HepG2 (cell line): Measurements from ENCODE around the gene ABI3. TPM values are rescaled to one million over a fixed set of nuclear protein-coding genes. Genes with fewer than 3 reads are reported as not detected.

ENCODE experiments used
- CREB1 ChIP-seq, 2 experiments: fragments of 450-650 bp in 1 of 2; IDR thresholded peaks; 2 replicates each; pipeline ENCODE4 v1.6.1; 2016 to 2017; ENCODE audit warnings: control low read depth in 1 of 2, mild to moderate bottlenecking in 1 of 2, missing compliant biosample characterization in 1 of 2, missing genetic modification characterization in 1 of 2
- ESRRA ChIP-seq: sonication (generic); formaldehyde crosslinking; IDR thresholded peaks from 2 replicates; pipeline ENCODE4 v1.5.1; 2020; ENCODE audit warnings: mild to moderate bottlenecking, low read depth, missing genetic modification reagents
- FOXA1 ChIP-seq, 2 experiments: fragments of 450-650 bp in 1 of 2; sonication (generic) in 1 of 2; formaldehyde crosslinking in 1 of 2; IDR thresholded peaks; 2 replicates each; pipeline versions ENCODE4 v1.4.0 to v1.6.1; 2016 to 2020; ENCODE audit warnings: missing genetic modification reagents in 1 of 2
- HIVEP1 ChIP-seq: sonication (generic); formaldehyde crosslinking; IDR thresholded peaks from 2 replicates; pipeline ENCODE4 v1.4.0; 2020; ENCODE audit warnings: mild to moderate bottlenecking, missing genetic modification reagents
- SYNCRIP ChIP-seq: fragments of 200-400 bp; formaldehyde crosslinking; IDR thresholded peaks from 2 replicates; pipeline ENCODE4 v1.6.1; 2018; ENCODE audit warnings: mild to moderate bottlenecking, low read depth, low read length; ENCODE audit not compliant: insufficient read depth
- THAP11 ChIP-seq: IDR thresholded peaks from 2 replicates; pipeline ENCODE4 v1.6.1; 2016; ENCODE audit warnings: missing biosample characterization, missing genetic modification reagents
- ZNF232 ChIP-seq: sonication (generic); formaldehyde crosslinking; IDR thresholded peaks from 2 replicates; pipeline ENCODE4 v1.4.0; 2020; ENCODE audit warnings: missing genetic modification reagents, borderline replicate concordance
- ZNF557 ChIP-seq: sonication (generic); formaldehyde crosslinking; IDR thresholded peaks from 2 replicates; pipeline ENCODE4 v1.4.0; 2020; ENCODE audit warnings: missing genetic modification reagents
- ZNF83 ChIP-seq: sonication (generic); formaldehyde crosslinking; IDR thresholded peaks from 2 replicates; pipeline ENCODE4 v1.4.0; 2020; ENCODE audit warnings: missing genetic modification reagents, mild to moderate bottlenecking, borderline replicate concordance
- polyA plus RNA-seq, 8 experiments: library from polyadenylated mRNA; depleted of rRNA in 3 of 8; stranded (reverse) in 7 of 8; unstranded in 1 of 8; fragments of >200 nt; fragmentation: Illumina TruSeq in 4 of 8; extraction: Trizol in 4 of 8; gene quantifications; 2 replicates each; pipeline versions ENCODE4 v1.2.1 to v1.2.3, GENCODE V29; 2011 to 2016; ENCODE audit warnings: low read depth in 4 of 8, missing spikeins in 1 of 8, mixed read lengths in 1 of 8; ENCODE audit not compliant: insufficient read depth in 1 of 8
- total RNA-seq, 5 experiments: library from RNA; depleted of rRNA; stranded (reverse); fragments of >200 nt; fragmentation: Illumina TruSeq; extraction: Trizol; gene quantifications; 2 replicates each; pipeline ENCODE4 v1.2.3, GENCODE V29; 2016; ENCODE audit warnings: low read depth in 1 of 5
- TF ChIP-seq, protein P1 (sequence below), 2 experiments: sonication (generic) in 1 of 2; formaldehyde crosslinking in 1 of 2; IDR thresholded peaks; 2 replicates each; pipeline versions ENCODE4 v1.4.0 to v1.6.1; 2016 to 2020; ENCODE audit warnings: borderline replicate concordance in 1 of 2, low read depth in 1 of 2, mild to moderate bottlenecking in 1 of 2, missing genetic modification reagents in 1 of 2
- TF ChIP-seq, protein P2 (sequence below): sonication (generic); formaldehyde crosslinking; IDR thresholded peaks from 2 replicates; pipeline ENCODE4 v1.5.0; 2020; ENCODE audit warnings: mild to moderate bottlenecking, missing genetic modification reagents, moderate library complexity
- TF ChIP-seq, protein P3 (sequence below): sonication (generic); formaldehyde crosslinking; IDR thresholded peaks from 2 replicates; pipeline ENCODE4 v1.4.0; 2020; ENCODE audit warnings: mild to moderate bottlenecking, missing genetic modification reagents
- TF ChIP-seq, protein P4 (sequence below): IDR thresholded peaks from 2 replicates; pipeline ENCODE4 v1.6.1; 2018; ENCODE audit warnings: missing genetic modification reagents, mild to moderate bottlenecking, missing compliant biosample characterization

The ABI3 gene
- total and polyA plus RNA-seq, 2 of the 13 experiments (the other 11 are each of a cell fraction or from before 2014, with no cell fraction given): not detected

DNA sequence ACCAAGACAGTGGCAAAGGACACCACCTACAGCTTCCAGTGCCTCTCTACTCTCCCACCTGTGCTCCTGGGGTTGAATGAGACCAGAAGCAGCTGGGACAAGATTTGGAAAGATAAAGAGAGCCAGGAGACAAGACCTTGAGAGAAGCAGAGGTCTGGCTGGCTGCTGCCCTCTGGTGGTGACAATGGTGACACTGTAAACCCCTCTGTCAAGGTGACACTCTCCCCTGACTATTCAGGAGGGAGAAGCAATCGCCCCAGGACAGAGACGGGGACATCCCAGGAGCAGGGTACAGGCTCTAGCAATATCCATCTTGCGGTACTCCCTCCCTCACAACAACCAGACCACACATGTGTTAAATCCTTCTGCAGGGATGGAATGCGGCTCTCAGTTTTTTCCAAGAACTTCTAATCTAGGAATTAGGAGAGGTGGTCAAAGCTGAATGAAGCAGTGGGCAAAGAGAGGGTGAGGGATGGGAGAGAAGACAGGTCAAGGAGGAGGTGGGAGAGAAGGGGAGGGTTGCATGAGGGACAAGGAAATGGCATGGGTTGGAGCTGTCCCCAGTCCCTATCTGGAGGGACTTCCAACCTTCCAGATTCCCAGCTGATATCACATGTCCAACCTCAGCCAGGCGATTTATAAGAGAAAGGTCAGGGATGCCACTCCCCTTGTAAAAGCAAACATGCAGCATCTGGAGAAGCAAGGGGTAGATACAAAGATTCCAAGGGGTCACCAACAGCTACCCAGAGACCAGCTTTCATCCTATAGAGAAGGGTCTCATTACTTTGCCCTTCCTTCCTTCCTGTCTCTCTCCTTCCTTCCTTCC lies 17.1 kb downstream of the ABI3 start (continued):
- TF ChIP-seq, protein P1, sequence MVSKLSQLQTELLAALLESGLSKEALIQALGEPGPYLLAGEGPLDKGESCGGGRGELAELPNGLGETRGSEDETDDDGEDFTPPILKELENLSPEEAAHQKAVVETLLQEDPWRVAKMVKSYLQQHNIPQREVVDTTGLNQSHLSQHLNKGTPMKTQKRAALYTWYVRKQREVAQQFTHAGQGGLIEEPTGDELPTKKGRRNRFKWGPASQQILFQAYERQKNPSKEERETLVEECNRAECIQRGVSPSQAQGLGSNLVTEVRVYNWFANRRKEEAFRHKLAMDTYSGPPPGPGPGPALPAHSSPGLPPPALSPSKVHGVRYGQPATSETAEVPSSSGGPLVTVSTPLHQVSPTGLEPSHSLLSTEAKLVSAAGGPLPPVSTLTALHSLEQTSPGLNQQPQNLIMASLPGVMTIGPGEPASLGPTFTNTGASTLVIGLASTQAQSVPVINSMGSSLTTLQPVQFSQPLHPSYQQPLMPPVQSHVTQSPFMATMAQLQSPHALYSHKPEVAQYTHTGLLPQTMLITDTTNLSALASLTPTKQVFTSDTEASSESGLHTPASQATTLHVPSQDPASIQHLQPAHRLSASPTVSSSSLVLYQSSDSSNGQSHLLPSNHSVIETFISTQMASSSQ (IDR thresholded peaks at IDR 0.05; ENCODE audit: low read depth): no peak
- TF ChIP-seq, protein P1 (CRISPR knock-in tag; IDR thresholded peaks at IDR 0.05; ENCODE audit: borderline replicate concordance): no peak
- 0 out of 2 replicates have a peak, but pooled peaks have one; percentile 24 for TF ChIP-seq THAP11
- TF ChIP-seq, protein P2, sequence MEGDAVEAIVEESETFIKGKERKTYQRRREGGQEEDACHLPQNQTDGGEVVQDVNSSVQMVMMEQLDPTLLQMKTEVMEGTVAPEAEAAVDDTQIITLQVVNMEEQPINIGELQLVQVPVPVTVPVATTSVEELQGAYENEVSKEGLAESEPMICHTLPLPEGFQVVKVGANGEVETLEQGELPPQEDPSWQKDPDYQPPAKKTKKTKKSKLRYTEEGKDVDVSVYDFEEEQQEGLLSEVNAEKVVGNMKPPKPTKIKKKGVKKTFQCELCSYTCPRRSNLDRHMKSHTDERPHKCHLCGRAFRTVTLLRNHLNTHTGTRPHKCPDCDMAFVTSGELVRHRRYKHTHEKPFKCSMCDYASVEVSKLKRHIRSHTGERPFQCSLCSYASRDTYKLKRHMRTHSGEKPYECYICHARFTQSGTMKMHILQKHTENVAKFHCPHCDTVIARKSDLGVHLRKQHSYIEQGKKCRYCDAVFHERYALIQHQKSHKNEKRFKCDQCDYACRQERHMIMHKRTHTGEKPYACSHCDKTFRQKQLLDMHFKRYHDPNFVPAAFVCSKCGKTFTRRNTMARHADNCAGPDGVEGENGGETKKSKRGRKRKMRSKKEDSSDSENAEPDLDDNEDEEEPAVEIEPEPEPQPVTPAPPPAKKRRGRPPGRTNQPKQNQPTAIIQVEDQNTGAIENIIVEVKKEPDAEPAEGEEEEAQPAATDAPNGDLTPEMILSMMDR (CRISPR knock-in tag): peak; percentile 90
- 0 out of 2 replicates have a peak, but pooled peaks have one; percentile 17 for TF ChIP-seq ZNF83 (CRISPR knock-in tag)
- no peak for TF ChIP-seq ESRRA (CRISPR knock-in tag)
- TF ChIP-seq ZNF557: no peak
- TF ChIP-seq, protein P3, sequence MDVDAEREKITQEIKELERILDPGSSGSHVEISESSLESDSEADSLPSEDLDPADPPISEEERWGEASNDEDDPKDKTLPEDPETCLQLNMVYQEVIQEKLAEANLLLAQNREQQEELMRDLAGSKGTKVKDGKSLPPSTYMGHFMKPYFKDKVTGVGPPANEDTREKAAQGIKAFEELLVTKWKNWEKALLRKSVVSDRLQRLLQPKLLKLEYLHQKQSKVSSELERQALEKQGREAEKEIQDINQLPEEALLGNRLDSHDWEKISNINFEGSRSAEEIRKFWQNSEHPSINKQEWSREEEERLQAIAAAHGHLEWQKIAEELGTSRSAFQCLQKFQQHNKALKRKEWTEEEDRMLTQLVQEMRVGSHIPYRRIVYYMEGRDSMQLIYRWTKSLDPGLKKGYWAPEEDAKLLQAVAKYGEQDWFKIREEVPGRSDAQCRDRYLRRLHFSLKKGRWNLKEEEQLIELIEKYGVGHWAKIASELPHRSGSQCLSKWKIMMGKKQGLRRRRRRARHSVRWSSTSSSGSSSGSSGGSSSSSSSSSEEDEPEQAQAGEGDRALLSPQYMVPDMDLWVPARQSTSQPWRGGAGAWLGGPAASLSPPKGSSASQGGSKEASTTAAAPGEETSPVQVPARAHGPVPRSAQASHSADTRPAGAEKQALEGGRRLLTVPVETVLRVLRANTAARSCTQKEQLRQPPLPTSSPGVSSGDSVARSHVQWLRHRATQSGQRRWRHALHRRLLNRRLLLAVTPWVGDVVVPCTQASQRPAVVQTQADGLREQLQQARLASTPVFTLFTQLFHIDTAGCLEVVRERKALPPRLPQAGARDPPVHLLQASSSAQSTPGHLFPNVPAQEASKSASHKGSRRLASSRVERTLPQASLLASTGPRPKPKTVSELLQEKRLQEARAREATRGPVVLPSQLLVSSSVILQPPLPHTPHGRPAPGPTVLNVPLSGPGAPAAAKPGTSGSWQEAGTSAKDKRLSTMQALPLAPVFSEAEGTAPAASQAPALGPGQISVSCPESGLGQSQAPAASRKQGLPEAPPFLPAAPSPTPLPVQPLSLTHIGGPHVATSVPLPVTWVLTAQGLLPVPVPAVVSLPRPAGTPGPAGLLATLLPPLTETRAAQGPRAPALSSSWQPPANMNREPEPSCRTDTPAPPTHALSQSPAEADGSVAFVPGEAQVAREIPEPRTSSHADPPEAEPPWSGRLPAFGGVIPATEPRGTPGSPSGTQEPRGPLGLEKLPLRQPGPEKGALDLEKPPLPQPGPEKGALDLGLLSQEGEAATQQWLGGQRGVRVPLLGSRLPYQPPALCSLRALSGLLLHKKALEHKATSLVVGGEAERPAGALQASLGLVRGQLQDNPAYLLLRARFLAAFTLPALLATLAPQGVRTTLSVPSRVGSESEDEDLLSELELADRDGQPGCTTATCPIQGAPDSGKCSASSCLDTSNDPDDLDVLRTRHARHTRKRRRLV (CRISPR knock-in tag): no peak
- TF ChIP-seq SYNCRIP: no peak
- TF ChIP-seq, protein P4, sequence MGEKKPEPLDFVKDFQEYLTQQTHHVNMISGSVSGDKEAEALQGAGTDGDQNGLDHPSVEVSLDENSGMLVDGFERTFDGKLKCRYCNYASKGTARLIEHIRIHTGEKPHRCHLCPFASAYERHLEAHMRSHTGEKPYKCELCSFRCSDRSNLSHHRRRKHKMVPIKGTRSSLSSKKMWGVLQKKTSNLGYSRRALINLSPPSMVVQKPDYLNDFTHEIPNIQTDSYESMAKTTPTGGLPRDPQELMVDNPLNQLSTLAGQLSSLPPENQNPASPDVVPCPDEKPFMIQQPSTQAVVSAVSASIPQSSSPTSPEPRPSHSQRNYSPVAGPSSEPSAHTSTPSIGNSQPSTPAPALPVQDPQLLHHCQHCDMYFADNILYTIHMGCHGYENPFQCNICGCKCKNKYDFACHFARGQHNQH (CRISPR knock-in tag): no peak
- 0 out of 2 replicates have a peak, but pooled peaks have one; percentile 25 for TF ChIP-seq ZNF232
- TF ChIP-seq CREB1 (IDR thresholded peaks at IDR 0.05): no peak
- no peak for TF ChIP-seq CREB1 (CRISPR knock-in tag; IDR thresholded peaks at IDR 0.05)
- no peak for TF ChIP-seq FOXA1 (IDR thresholded peaks at IDR 0.05)
- 0 out of 2 replicates have a peak, but pooled peaks have one; percentile 52 for TF ChIP-seq FOXA1 (CRISPR knock-in tag; IDR thresholded peaks at IDR 0.05)
- TF ChIP-seq HIVEP1 (CRISPR knock-in tag): peak; percentile 50; the same call in 1 of the 2 replicates
